ENCODE results near the gene PGC.

Gene PGC

GRCh38 chr6:41714556-41715273, 32.5 kb downstream of the PGC start:
- DNase-seq (ENCODE audit: low spot score), result no peak

- no peak for DNase-seq (ENCODE audit: low spot score)
These were observed 33.4 kb downstream of the PGC start for GRCh38 chr6:41713650-41714291.

GRCh38 chr6:41713159-41713649, 34.0 kb downstream of the PGC start:
- DNase-seq (ENCODE audit: low spot score), result no peak

GRCh38 chr6:41712651-41713103, 34.5 kb downstream of the PGC start:
- DNase-seq (ENCODE audit: low spot score), result no peak

GRCh38 chr6:41711323-41712038, 35.7 kb downstream of the PGC start:
- DNase-seq (ENCODE audit: low spot score), result no peak

- DNase-seq (ENCODE audit: low spot score), result no peak
These were observed 37.8 kb downstream of the PGC start for GRCh38 chr6:41709375-41709774.

- no peak for DNase-seq (ENCODE audit: low spot score)
These were observed 38.3 kb downstream of the PGC start for GRCh38 chr6:41708856-41709255.

GRCh38 chr6:41707565-41708200, 39.5 kb downstream of the PGC start:
- DNase-seq (ENCODE audit: low spot score), result no peak

- no peak for DNase-seq (ENCODE audit: low spot score)
These were observed 40.2 kb downstream of the PGC start for GRCh38 chr6:41706876-41707564.

- peak; percentile 8 for DNase-seq (ENCODE audit: low spot score)
These were observed 41.0 kb downstream of the PGC start for GRCh38 chr6:41705996-41706835.

GRCh38 chr6:41705311-41705995, 41.7 kb downstream of the PGC start:
- no peak for DNase-seq (ENCODE audit: low spot score)

GRCh38 chr6:41704656-41705310, 42.4 kb downstream of the PGC start:
- DNase-seq (ENCODE audit: low spot score), result no peak

GRCh38 chr6:41704028-41704427, 43.2 kb downstream of the PGC start:
- no peak for DNase-seq (ENCODE audit: low spot score)

- no peak for DNase-seq (ENCODE audit: low spot score)
These were observed 44.3 kb downstream of the PGC start for GRCh38 chr6:41702771-41703494.

- no peak for DNase-seq (ENCODE audit: low spot score)
These were observed 45.0 kb downstream of the PGC start for GRCh38 chr6:41702089-41702745.

- DNase-seq (ENCODE audit: low spot score), result no peak
These were observed 46.5 kb downstream of the PGC start for GRCh38 chr6:41700463-41701347.

- no peak for DNase-seq (ENCODE audit: low spot score)
These were observed 48.1 kb downstream of the PGC start for GRCh38 chr6:41699063-41699462.
